ENCODE results near the gene ARHGAP29.

Gene ARHGAP29

GRCh38 chr1:94260635-94261387 is 23.4 kb upstream of the ARHGAP29 start:
- no peak for DNase-seq

- no peak for DNase-seq
Observed at GRCh38 chr1:94259635-94260289, 22.4 kb upstream of the ARHGAP29 start.

GRCh38 chr1:94258873-94259331 is 21.5 kb upstream of the ARHGAP29 start:
- DNase-seq: no peak

- no peak for DNase-seq
Observed at GRCh38 chr1:94257444-94257843, 20.1 kb upstream of the ARHGAP29 start.

GRCh38 chr1:94255476-94255875 is 18.1 kb upstream of the ARHGAP29 start:
- DNase-seq: no peak

- no peak for DNase-seq
Observed at GRCh38 chr1:94254073-94254810, 16.9 kb upstream of the ARHGAP29 start.

- no peak for DNase-seq
Observed at GRCh38 chr1:94253456-94254017, 16.2 kb upstream of the ARHGAP29 start.

- no peak for DNase-seq
Observed at GRCh38 chr1:94250341-94250740, 13.0 kb upstream of the ARHGAP29 start.

- DNase-seq: no peak
Observed at GRCh38 chr1:94248956-94249688, 11.7 kb upstream of the ARHGAP29 start.

- peak; percentile 20 for DNase-seq
Observed at GRCh38 chr1:94247138-94248094, 10.0 kb upstream of the ARHGAP29 start.

- DNase-seq: no peak
Observed at GRCh38 chr1:94246692-94247137, 9.3 kb upstream of the ARHGAP29 start.

GRCh38 chr1:94245747-94246438 is 8.5 kb upstream of the ARHGAP29 start:
- DNase-seq: no peak

- DNase-seq: no peak
Observed at GRCh38 chr1:94244816-94245215, 7.4 kb upstream of the ARHGAP29 start.

- no peak for DNase-seq
Observed at GRCh38 chr1:94243665-94244064, 6.3 kb upstream of the ARHGAP29 start.

- no peak for DNase-seq
Observed at GRCh38 chr1:94240822-94241221, 3.4 kb upstream of the ARHGAP29 start.

GRCh38 chr1:94239796-94240195 is 2.4 kb upstream of the ARHGAP29 start:
- DNase-seq: no peak

GRCh38 chr1:94239051-94239450 is 1.7 kb upstream of the ARHGAP29 start:
- DNase-seq: no peak

GRCh38 chr1:94236630-94237290 is 624 bp downstream of the ARHGAP29 start:
- no peak for DNase-seq

GRCh38 chr1:94236013-94236491 is 1.3 kb downstream of the ARHGAP29 start:
- no peak for DNase-seq

Measured in CD4-positive, alpha-beta T cell treated with Interferon gamma for 1 hour (primary cell).